Uterus (tissue), 4 donors: ENCODE measurements around the gene RHOC. TPM values are rescaled to one million over a fixed set of nuclear protein-coding genes. Genes with fewer than 3 reads are reported as not detected.

Source experiments
- DNase-seq, 2 donors: peaks; one replicate each; pipeline ENCODE4 v3.0.0-alpha.2; 2019 to 2020
- H3K27ac ChIP-seq, 2 donors: fragments of 200-600 bp; sonication (generic); 1 replicate in 1 of 2; 2 replicates in 1 of 2; pipeline ENCODE4 v1.5.1; 2016 to 2018
- H3K27me3 ChIP-seq, 2 donors: fragments of 200-600 bp; sonication (generic); one replicate each; pipeline ENCODE4 v1.5.1; 2018 to 2019; ENCODE audit warnings: control low read depth in 1 of 2
- H3K36me3 ChIP-seq, 2 donors: fragments of 200-600 bp; sonication (generic); one replicate each; pipeline ENCODE4 v1.5.1; 2019; ENCODE audit warnings: control low read depth in 1 of 2
- H3K4me1 ChIP-seq, 2 donors: fragments of 200-600 bp; sonication (generic); one replicate each; pipeline ENCODE4 v1.5.1; 2018 to 2019; ENCODE audit warnings: control low read depth in 1 of 2
- H3K4me3 ChIP-seq, 2 donors: fragments of 200-600 bp; sonication (generic); 1 replicate in 1 of 2; 2 replicates in 1 of 2; pipeline ENCODE4 v1.5.1; 2018 to 2019; ENCODE audit warnings: mild to moderate bottlenecking in 1 of 2
- H3K9me3 ChIP-seq, 2 donors: fragments of 200-600 bp; sonication (generic); one replicate each; pipeline ENCODE4 v1.5.1; 2019; ENCODE audit warnings: control low read depth in 1 of 2
- CTCF ChIP-seq, 4 experiments: fragments of 200-600 bp in 2 of 4; fragments of 450-650 bp in 2 of 4; sonication (generic) in 2 of 4; IDR thresholded peaks; one replicate each; pipeline ENCODE4 v1.5.1; 2016 to 2019; ENCODE audit warnings: antibody characterized with exemption in 4 of 4, mild to moderate bottlenecking in 2 of 4, moderate library complexity in 1 of 4
- POLR2A ChIP-seq, 2 donors: fragments of 450-650 bp; IDR thresholded peaks; one replicate each; pipeline ENCODE4 v1.6.1; 2016; ENCODE audit warnings: antibody characterized with exemption in 2 of 2, mild to moderate bottlenecking in 1 of 2, moderate library complexity in 1 of 2
- intact Hi-C: fragments of 100-400 bp; cut with DNase I; formaldehyde crosslinking; loops from one replicate; pipeline ENCODE4 v1.15.1; 2023; ENCODE audit warnings: low total_unique reads
- total RNA-seq, 4 donors: library from RNA; depleted of rRNA in 3 of 4; stranded (reverse); fragments of >200 nt in 3 of 4; gene quantifications; one replicate each; pipeline versions ENCODE4 v1.1.0 to v1.2.4, GENCODE V29; 2014 to 2023
- donor health status: DM: yes; HTN: yes; CAD: no.

Gene RHOC
- total RNA-seq, 4 donors from 2014 or later, result 176 to 314 (median 279) TPM

GRCh38 chr1:112701227-112702066 lies 5.5 kb downstream of the RHOC start:
- no peak for TF ChIP-seq CTCF (IDR thresholded peaks at IDR 0.05)
- TF ChIP-seq POLR2A (IDR thresholded peaks at IDR 0.05), result no peak
- no peaks in the 10 kb centered on the region for H3K36me3 ChIP-seq
- H3K9me3 ChIP-seq, result no peaks in the 10 kb centered on the region

GRCh38 chr1:112700290-112701226 lies 6.4 kb downstream of the RHOC start:
- peaks cover 33 to 41% of the 10 kb centered on the region in 2 donors for H3K4me1 ChIP-seq
- H3K9me3 ChIP-seq, result no peaks in the 10 kb centered on the region
- peak overlapping the region; percentile 97 for H3K27ac ChIP-seq
- DNase-seq, result peak; percentile 98 to 100
- H3K4me3 ChIP-seq, result no peak overlapping the region
- peak; percentile 2 to 67 for TF ChIP-seq POLR2A (IDR thresholded peaks at IDR 0.05)
- TF ChIP-seq CTCF (IDR thresholded peaks at IDR 0.05), result peak in 2 of 4 experiments; percentile 22 to 26
- H3K36me3 ChIP-seq, result no peaks in the 10 kb centered on the region
- intact Hi-C loops, result loop anchor here (10.0 kb wide), 1 partner anchor 86 kb away; the partner anchor contains the start of genes CAPZA1 and ST7L
- H3K27me3 ChIP-seq, result no peaks in the 10 kb centered on the region

More at GRCh38 chr1:112701227-112702066, 5.5 kb downstream of the RHOC start:
- H3K27ac ChIP-seq, result peak overlapping the region; percentile 97
- peak; percentile 23 to 47 for DNase-seq
- intact Hi-C loops, result loop anchor here (10.0 kb wide), 1 partner anchor 87 kb away; the partner anchor contains the start of genes CAPZA1 and ST7L
- no peak overlapping the region for H3K4me3 ChIP-seq
- peaks cover 33 to 41% of the 10 kb centered on the region in 2 donors for H3K4me1 ChIP-seq
- H3K27me3 ChIP-seq, result no peaks in the 10 kb centered on the region

DNA sequence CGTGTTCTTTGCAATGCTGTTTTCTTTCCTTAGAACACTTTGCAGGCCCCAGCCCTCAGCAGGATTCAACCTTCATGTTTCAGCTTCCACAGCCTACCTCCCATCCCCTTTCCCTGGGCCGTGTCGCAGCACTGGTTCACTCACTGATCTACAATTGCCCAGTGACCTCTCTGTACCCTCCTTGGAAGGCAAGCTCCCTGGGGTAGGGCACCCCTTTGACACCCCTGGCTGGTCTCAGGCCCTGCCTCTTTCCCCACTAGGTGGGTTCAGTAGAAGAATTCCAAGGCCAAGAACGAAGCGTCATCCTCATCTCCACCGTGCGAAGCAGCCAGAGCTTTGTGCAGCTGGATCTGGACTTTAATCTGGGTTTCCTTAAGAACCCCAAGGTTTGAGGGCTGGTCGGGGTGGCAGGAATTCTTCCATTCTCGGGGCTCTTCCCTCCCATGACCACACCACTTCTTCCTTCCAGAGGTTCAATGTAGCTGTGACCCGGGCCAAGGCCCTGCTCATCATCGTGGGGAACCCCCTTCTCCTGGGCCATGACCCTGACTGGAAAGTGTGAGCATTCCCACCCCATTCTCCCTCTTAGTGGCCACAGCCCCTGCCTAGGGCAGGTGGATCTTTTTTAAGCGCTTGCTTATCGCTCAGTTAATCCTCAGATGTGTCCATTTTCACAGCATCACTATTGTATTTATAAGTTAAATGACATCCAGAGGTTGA lies 7.3 kb downstream of the RHOC start:
- H3K9me3 ChIP-seq, result no peaks in the 10 kb centered on the region
- H3K36me3 ChIP-seq, result no peaks in the 10 kb centered on the region
- peak overlapping the region; percentile 97 for H3K27ac ChIP-seq
- peaks cover 32 to 39% of the 10 kb centered on the region in 2 donors for H3K4me1 ChIP-seq
- no peak overlapping the region for H3K4me3 ChIP-seq
- no peak for DNase-seq
- no peak for TF ChIP-seq POLR2A (IDR thresholded peaks at IDR 0.05)
- TF ChIP-seq CTCF (IDR thresholded peaks at IDR 0.05), result no peak
- intact Hi-C loops, result loop anchor here (10.0 kb wide), 1 partner anchor 85 kb away; the partner anchor contains the start of genes CAPZA1 and ST7L
- H3K27me3 ChIP-seq, result no peaks in the 10 kb centered on the region

- Histone ChIP-seq H3K9me3 (no peaks in the 10 kb centered on the region), H3K4me1 (peaks cover 27 to 36% of the 10 kb centered on the region in 2 donors), H3K27me3 (no peaks in the 10 kb centered on the region), H3K27ac (peak overlapping the region; percentile 97), H3K4me3 (no peak overlapping the region), H3K36me3 (no peaks in the 10 kb centered on the region)
- peak; percentile 40 to 56 for DNase-seq
- intact Hi-C loops, result no loop called here
- TF ChIP-seq POLR2A (IDR thresholded peaks at IDR 0.05), result no peak
Observed at GRCh38 chr1:112698366-112699310, 8.3 kb downstream of the RHOC start.
